ENCODE results near the gene MAPK1. TPM values are rescaled to one million over a fixed set of nuclear protein-coding genes. Genes with fewer than 3 reads are reported as not detected.
"Not testable (repeated sequence)": the region's sequence is repeated elsewhere in the genome, so short reads cannot be mapped to it uniquely, and the experiment has no call there.

Gene MAPK1
- total RNA-seq, 1 donor from 2014 or later = 42.3 TPM

- no peak overlapping the region for H3K4me3 ChIP-seq (ENCODE audit: low read depth, low read length)
- DNase-seq (ENCODE audit: low read depth) = no peak
- no peak for TF ChIP-seq CTCF (conservative IDR thresholded peaks at IDR 0.05; ENCODE audit: low read depth, low read length)
These were observed 22.0 kb upstream of the MAPK1 start for GRCh38 chr22:21889251-21889990.

DNA sequence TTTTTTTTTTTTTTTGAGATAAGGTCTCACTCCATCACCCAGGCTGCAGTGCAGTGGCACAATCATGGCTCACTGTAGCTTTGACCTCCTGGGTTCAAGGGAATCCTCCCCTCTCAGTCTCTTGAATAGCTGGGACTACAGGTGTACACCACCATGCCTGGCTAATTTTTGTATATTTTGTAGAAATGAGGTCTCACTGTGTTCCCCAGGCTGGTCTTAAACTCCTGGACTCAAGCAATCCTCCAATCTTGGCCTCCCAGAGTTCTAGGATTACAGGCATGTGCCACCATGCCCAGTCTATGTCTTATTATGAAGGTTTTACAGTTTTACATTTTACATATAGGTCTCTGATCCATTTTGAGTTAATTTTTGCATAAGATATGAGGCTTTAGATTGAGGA is 20.4 kb upstream of the MAPK1 start:
- H3K4me3 ChIP-seq (ENCODE audit: low read depth, low read length) = no peak overlapping the region
- TF ChIP-seq CTCF (conservative IDR thresholded peaks at IDR 0.05; ENCODE audit: low read depth, low read length) = no peak
- no peak for DNase-seq (ENCODE audit: low read depth)

DNA sequence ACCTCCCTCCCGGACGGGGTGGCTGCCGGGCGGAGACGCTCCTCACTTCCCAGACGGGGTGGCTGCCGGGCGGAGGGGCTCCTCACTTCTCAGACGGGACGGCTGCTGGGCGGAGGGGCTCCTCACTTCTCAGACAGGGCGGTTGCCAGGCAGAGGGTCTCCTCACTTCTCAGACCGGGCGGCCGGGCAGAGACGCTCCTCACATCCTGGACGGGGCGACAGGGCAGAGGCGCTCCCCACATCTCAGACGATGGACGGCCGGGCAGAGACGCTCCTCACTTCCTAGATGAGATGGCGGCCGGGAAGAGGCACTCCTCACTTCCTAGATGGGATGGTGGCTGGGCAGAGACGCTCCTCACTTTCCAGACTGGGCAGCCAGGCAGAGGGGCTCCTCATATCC is 16.5 kb upstream of the MAPK1 start:
- not testable (repeated sequence) for H3K4me3 ChIP-seq (ENCODE audit: low read depth, low read length); DNase-seq (ENCODE audit: low read depth)

GRCh38 chr22:21882754-21883333 is 15.4 kb upstream of the MAPK1 start:
- not testable (repeated sequence) for H3K4me3 ChIP-seq (ENCODE audit: low read depth, low read length); DNase-seq (ENCODE audit: low read depth)

DNA sequence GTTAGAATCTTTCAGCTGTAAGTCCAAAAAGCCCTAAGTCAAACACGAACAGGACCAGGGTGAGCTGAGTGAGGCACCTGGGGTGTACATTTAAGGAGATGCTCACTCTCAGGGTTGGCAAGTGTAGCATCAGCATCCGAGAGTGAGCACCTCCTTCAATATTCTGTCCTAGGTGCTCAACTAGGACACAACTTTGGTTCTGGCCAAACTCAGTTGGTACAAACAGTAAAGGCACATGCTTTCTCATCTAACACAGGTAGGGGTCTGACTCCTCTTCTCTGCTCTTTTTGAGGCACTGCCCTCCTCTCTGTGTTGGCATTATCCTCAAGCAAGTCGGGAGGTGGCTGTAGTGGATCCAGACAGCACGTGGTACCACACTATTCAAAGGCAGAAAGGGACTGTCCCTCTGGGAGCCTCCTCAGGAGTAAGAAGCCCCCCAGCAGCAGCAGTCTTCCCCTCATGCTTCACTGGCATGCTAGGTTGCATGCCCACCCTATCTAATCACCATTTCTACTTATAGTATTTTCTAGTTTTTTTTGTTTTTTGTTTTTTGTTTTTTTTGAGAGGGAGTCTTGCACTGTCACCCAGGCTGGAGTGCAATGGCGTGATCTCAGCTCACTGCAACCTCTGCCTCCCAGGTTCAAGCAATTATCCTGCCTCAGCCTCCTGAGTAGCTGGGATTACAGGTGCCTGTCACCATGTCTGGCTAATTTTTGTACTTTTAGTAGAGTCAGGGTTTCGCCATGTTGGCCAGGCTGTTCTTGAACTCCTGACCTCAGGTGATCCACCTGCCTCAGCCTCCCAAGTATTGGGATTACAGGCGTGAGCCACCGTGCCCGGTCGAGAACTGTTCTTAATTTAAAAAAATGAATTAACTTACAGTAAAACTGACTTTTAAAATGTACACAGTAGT is 14.7 kb upstream of the MAPK1 start:
- TF ChIP-seq CTCF (conservative IDR thresholded peaks at IDR 0.05; ENCODE audit: low read depth, low read length) = no peak

DNA sequence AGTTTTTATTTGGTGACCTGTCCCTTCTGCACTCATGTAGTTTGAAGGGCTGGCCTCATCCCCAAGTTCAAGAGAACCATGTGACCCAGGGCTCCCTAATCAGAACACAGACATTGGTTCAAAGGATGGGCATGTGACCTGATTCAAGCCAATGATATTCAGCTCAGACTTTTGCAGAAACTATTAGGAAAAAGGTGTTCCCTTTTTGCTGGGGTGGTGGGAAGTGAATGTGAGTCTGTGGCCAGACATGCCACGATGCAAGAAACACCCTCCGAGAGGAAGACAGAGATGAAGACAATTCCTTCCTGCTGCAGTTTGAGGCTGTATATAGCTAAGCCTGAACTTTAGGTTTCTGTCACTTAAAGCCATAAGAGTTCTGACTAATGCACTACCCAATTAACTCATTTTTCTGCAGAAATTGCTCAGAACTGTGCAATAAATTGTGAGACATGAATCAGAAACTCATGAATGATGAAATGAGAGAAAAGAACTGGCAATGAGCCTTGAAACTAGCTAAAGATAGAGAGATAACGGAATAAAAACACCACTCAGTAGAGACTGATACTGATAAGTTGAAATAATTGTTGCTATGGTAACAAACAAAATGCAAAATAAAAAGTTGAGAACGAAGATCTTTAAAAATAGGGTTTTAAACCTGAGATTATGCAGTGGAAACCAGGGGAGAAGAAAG is 9.2 kb upstream of the MAPK1 start:
- DNase-seq (ENCODE audit: low read depth) = no peak
- no peak overlapping the region for H3K4me3 ChIP-seq (ENCODE audit: low read depth, low read length)
- TF ChIP-seq CTCF (conservative IDR thresholded peaks at IDR 0.05; ENCODE audit: low read depth, low read length) = no peak

More for the DNA sequence above, 14.7 kb upstream of the MAPK1 start:
- H3K4me3 ChIP-seq (ENCODE audit: low read depth, low read length) = no peak overlapping the region
- no peak for DNase-seq (ENCODE audit: low read depth)

DNA sequence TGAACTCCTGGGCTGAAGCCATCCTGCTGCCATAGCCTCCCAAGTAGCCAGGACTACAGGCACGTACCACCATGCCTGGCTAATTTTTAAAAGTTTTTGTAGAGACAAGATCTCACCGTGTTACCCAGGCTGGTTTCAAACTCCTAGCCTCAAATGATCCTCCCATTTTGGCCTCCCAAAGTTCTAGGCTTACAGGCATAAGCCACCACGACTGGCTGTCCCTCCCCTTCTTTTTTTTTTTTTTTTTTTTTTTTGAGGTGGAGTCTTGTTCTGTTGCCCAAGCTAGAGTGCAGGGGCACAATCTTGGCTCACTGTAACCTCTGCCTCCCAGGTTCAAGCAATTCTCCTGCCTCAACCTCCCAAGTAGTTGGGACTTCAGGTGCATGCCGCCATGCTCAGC is 7.5 kb upstream of the MAPK1 start:
- not testable (repeated sequence) for H3K4me3 ChIP-seq (ENCODE audit: low read depth, low read length); DNase-seq (ENCODE audit: low read depth)

- no peak for TF ChIP-seq CTCF (conservative IDR thresholded peaks at IDR 0.05; ENCODE audit: low read depth, low read length)
- H3K4me3 ChIP-seq (ENCODE audit: low read depth, low read length) = no peak overlapping the region
- no peak for DNase-seq (ENCODE audit: low read depth)
These were observed 6.2 kb upstream of the MAPK1 start for GRCh38 chr22:21873619-21874018.

- not testable (repeated sequence) for DNase-seq (ENCODE audit: low read depth); H3K4me3 ChIP-seq (ENCODE audit: low read depth, low read length)
These were observed 5.3 kb upstream of the MAPK1 start for GRCh38 chr22:21872741-21873140.
